DOHH2 (cell line): Measurements from ENCODE around the gene PARPBP.

ENCODE experiments used
- EZH2phosphoT487 ChIP-seq: fragments of 200-600 bp; sonication (generic); IDR thresholded peaks from 2 replicates; pipeline ENCODE4 v1.6.1; 2017; ENCODE audit warnings: borderline replicate concordance, mild to moderate bottlenecking, antibody characterized with exemption, low read length, moderate library complexity, mixed read lengths
- TF ChIP-seq, protein P1 (sequence below): fragments of 200-600 bp; sonication (generic); IDR thresholded peaks from one replicate; pipeline ENCODE4 v1.5.1; 2014; ENCODE audit warnings: antibody characterized with exemption, mild to moderate bottlenecking, low read depth, low read length; ENCODE audit not compliant: poor library complexity, severe bottlenecking

DNA sequence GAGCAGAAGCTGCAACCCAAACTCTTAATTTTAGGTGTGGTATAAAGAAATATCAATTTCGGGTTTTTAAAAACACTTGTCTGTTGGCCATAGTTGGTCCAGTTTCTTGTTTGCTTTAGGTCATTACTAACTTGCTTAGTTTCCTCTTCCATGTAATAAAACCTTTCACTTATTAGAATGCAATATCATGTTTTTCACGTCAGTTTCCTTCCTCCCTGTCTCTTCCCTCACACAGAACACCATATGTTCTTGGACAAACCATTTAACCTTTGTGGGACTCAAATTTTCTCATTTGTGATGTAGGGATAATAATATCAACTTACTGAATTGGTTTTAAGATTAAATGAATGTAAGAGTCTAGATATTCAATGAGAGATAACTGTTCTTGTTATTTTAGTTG is 54.8 kb downstream of the PARPBP start:
- TF ChIP-seq, protein P1, sequence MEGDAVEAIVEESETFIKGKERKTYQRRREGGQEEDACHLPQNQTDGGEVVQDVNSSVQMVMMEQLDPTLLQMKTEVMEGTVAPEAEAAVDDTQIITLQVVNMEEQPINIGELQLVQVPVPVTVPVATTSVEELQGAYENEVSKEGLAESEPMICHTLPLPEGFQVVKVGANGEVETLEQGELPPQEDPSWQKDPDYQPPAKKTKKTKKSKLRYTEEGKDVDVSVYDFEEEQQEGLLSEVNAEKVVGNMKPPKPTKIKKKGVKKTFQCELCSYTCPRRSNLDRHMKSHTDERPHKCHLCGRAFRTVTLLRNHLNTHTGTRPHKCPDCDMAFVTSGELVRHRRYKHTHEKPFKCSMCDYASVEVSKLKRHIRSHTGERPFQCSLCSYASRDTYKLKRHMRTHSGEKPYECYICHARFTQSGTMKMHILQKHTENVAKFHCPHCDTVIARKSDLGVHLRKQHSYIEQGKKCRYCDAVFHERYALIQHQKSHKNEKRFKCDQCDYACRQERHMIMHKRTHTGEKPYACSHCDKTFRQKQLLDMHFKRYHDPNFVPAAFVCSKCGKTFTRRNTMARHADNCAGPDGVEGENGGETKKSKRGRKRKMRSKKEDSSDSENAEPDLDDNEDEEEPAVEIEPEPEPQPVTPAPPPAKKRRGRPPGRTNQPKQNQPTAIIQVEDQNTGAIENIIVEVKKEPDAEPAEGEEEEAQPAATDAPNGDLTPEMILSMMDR = no peak
- no peak for TF ChIP-seq EZH2phosphoT487
